Retinal pigment epithelial cell (primary cell): ENCODE data around the gene ARL13B.
"Not testable (repeated sequence)": the region's sequence is repeated elsewhere in the genome, so short reads cannot be mapped to it uniquely, and the experiment has no call there.

Experiments used
- DNase-seq: peaks from one replicate; pipeline ENCODE4 v3.0.0-alpha.2; 2010; ENCODE audit warnings: low read depth
- H3K4me3 ChIP-seq: 2 replicates; pipeline ENCODE4 v1.5.1; 2011; ENCODE audit warnings: mild to moderate bottlenecking, low read length, control low read depth, moderate library complexity
- TF ChIP-seq, protein P1 (sequence below): conservative IDR thresholded peaks from 2 replicates; pipeline ENCODE4 v1.5.1; 2011; ENCODE audit warnings: low read depth, low read length, control low read depth, inconsistent platforms

The ARL13B gene

GRCh38 chr3:94070341-94070911, 90.5 kb downstream of the ARL13B start:
- H3K4me3 ChIP-seq: no peak overlapping the region
- DNase-seq: no peak
- TF ChIP-seq, protein P1, sequence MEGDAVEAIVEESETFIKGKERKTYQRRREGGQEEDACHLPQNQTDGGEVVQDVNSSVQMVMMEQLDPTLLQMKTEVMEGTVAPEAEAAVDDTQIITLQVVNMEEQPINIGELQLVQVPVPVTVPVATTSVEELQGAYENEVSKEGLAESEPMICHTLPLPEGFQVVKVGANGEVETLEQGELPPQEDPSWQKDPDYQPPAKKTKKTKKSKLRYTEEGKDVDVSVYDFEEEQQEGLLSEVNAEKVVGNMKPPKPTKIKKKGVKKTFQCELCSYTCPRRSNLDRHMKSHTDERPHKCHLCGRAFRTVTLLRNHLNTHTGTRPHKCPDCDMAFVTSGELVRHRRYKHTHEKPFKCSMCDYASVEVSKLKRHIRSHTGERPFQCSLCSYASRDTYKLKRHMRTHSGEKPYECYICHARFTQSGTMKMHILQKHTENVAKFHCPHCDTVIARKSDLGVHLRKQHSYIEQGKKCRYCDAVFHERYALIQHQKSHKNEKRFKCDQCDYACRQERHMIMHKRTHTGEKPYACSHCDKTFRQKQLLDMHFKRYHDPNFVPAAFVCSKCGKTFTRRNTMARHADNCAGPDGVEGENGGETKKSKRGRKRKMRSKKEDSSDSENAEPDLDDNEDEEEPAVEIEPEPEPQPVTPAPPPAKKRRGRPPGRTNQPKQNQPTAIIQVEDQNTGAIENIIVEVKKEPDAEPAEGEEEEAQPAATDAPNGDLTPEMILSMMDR: no peak

DNA sequence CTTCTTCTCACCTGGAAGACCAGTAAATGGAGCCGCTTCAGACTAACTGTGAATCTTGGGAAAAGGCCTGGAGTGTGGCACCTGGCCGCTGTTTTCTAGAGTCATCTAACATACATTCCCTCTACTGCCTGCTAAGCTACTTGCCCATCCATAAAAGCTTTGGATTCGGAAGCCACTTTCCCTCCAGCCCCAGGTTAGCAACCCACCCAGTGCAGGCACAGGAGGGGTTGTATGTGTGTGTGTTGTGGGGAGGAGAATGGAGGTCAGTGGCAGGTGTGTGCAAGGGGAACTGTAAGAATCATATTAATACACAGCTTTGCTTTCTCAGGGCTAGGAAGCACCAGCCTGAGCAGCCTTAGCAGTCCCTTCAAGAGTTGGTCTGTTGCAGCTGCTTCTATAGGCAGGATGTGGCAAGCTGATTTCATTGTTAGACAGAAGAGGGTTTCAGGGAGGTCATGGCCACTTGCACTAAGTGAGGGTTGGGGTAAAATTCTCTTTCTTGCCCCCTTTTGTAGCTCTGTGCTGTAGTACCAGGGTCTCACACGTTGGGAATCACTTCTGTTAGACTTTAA, 91.8 kb downstream of the ARL13B start:
- DNase-seq: no peak
- no peak overlapping the region for H3K4me3 ChIP-seq
- TF ChIP-seq, protein P1: no peak

- DNase-seq: no peak
- TF ChIP-seq, protein P1: no peak
- H3K4me3 ChIP-seq: no peak overlapping the region
Measured at GRCh38 chr3:94076055-94076454, 96.1 kb downstream of the ARL13B start.

- not testable (repeated sequence) for H3K4me3 ChIP-seq, DNase-seq
Measured at GRCh38 chr3:94080552-94080951, 100.6 kb downstream of the ARL13B start.

DNA sequence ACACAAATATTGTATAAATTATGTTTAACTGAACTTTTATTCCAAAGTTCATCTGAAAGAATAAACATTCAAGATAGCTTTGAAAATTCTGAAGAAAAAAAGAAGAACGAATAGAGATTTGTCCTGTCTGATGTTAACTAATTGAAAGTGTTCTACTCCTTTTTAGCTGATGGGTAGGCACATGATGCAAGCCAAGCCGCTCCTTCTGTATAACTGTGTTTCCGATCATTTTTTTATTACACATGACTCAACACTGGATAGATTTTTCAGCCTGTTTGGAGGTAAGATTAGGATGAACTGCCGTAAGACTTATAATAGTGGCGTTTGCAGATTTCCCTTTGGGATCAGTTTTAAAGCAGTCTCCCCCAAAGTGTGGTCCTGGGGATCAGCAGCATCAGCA, 101.9 kb downstream of the ARL13B start:
- H3K4me3 ChIP-seq: no peak overlapping the region
- TF ChIP-seq, protein P1: no peak
- DNase-seq: no peak

- H3K4me3 ChIP-seq: no peak overlapping the region
- DNase-seq: no peak
- TF ChIP-seq, protein P1: no peak
Measured at GRCh38 chr3:94082391-94082937, 102.5 kb downstream of the ARL13B start.

- DNase-seq: no peak
- TF ChIP-seq, protein P1: no peak
- H3K4me3 ChIP-seq: no peak overlapping the region
Measured at GRCh38 chr3:94083261-94083660, 103.3 kb downstream of the ARL13B start.
